GM12891 (cell line): ENCODE measurements around the gene HDAC9.

ENCODE experiments used
- POLR2A ChIP-seq: IDR thresholded peaks from 2 replicates; pipeline ENCODE4 v1.6.1; 2011; ENCODE audit warnings: low read depth, low read length, control low read depth
- SPI1 ChIP-seq: IDR thresholded peaks from 2 replicates; pipeline ENCODE4 v1.6.1; 2011; ENCODE audit warnings: low read depth, low read length, control low read depth

GRCh38 chr7:18566829-18567228 lies 71.3 kb downstream of the HDAC9 start:
- peak; percentile 39; the same call in 1 of the 2 replicates for TF ChIP-seq SPI1
- TF ChIP-seq POLR2A, result no peak
